Measurements from ENCODE around the gene LRRC3.

GRCh38 chr21:44429894-44430293, 25.4 kb upstream of the LRRC3 start:
- no peak for TF ChIP-seq CTCF (conservative IDR thresholded peaks at IDR 0.05; ENCODE audit: low read length)
- no peak for TF ChIP-seq EZH2phosphoT487 (IDR thresholded peaks at IDR 0.05; ENCODE audit: borderline replicate concordance, low read depth, low read length)
